WTC11 (cell line): ENCODE results near the gene CD209. TPM values are rescaled to one million over a fixed set of nuclear protein-coding genes. Genes with fewer than 3 reads are reported as not detected.

Source experiments
- ATAC-seq: fragments of 200-7000 bp; cut with Tn5 transposase; 2 replicates; pipeline ENCODE4 v1.10.0; 2021; ENCODE audit warnings: mild to moderate bottlenecking, moderate library complexity
- Bru-seq: library from RNA; stranded (reverse); fragments of 400-500 nt; gene quantifications from one replicate; lab custom pipeline; 2021; lab: Mats Ljungman, UMichigan
- CTCF ChIA-PET: fragments of 300-600 bp; sonication (Branson Sonifier 250); formaldehyde crosslinking; loops from one replicate; lab custom pipeline; 2021; ENCODE audit warnings: antibody characterized with exemption; lab: Charles Lee
- POLR2A ChIA-PET: fragments of 350-600 bp; sonication (Branson Sonifier 250); formaldehyde crosslinking; loops from one replicate; lab custom pipeline; 2021; ENCODE audit warnings: antibody characterized with exemption; lab: Charles Lee
- DNase-seq: peaks from one replicate; pipeline ENCODE4 v3.0.0; 2021; ENCODE audit warnings: low spot score
- H3K27ac Mint-ChIP-seq: 2 replicates; pipeline ENCODE4 v1.8.0; 2021; ENCODE audit warnings: mixed read lengths
- H3K27me3 Mint-ChIP-seq: 2 replicates; pipeline ENCODE4 v1.8.0; 2021; ENCODE audit warnings: low read depth, mild to moderate bottlenecking, moderate library complexity, mixed read lengths
- H3K36me3 Mint-ChIP-seq: 2 replicates; pipeline ENCODE4 v1.8.0; 2021; ENCODE audit warnings: mixed read lengths
- H3K4me1 Mint-ChIP-seq: 2 replicates; pipeline ENCODE4 v1.8.0; 2022; ENCODE audit warnings: mixed read lengths
- H3K4me3 Mint-ChIP-seq: 2 replicates; pipeline ENCODE4 v1.8.0; 2021; ENCODE audit warnings: mild to moderate bottlenecking, moderate library complexity, mixed read lengths
- H3K9me3 Mint-ChIP-seq: 2 replicates; pipeline ENCODE4 v1.8.0; 2021; ENCODE audit warnings: mixed read lengths
- CREB1 ChIP-seq: sonication (generic); formaldehyde crosslinking; IDR thresholded peaks from 2 replicates; pipeline ENCODE4 v1.8.0; 2023; ENCODE audit warnings: mild to moderate bottlenecking, missing genetic modification reagents
- E2F1 ChIP-seq: sonication (generic); formaldehyde crosslinking; IDR thresholded peaks from 2 replicates; pipeline ENCODE4 v1.8.0; 2022; ENCODE audit warnings: mild to moderate bottlenecking, missing genetic modification reagents
- ELF4 ChIP-seq: sonication (generic); formaldehyde crosslinking; IDR thresholded peaks from 2 replicates; pipeline ENCODE4 v1.8.1; 2022; ENCODE audit warnings: low read depth, mild to moderate bottlenecking, moderate library complexity, missing genetic modification reagents
- EMX1 ChIP-seq: fragments of 250-450 bp; sonication (Bioruptor Pico); IDR thresholded peaks from 2 replicates; pipeline ENCODE4 v1.8.0; 2021; ENCODE audit warnings: mild to moderate bottlenecking
- ERG ChIP-seq: fragments of 250-450 bp; sonication (Bioruptor Pico); IDR thresholded peaks from 2 replicates; pipeline ENCODE4 v1.8.0; 2021; ENCODE audit warnings: mild to moderate bottlenecking
- FOXK1 ChIP-seq: sonication (generic); formaldehyde crosslinking; IDR thresholded peaks from 2 replicates; pipeline ENCODE4 v1.8.0; 2022; ENCODE audit warnings: mild to moderate bottlenecking, moderate library complexity, missing genetic modification reagents
- FOXP4 ChIP-seq: sonication (generic); formaldehyde crosslinking; IDR thresholded peaks from 2 replicates; pipeline ENCODE4 v1.8.0; 2022; ENCODE audit warnings: mild to moderate bottlenecking, missing genetic modification reagents
- GRHL2 ChIP-seq: fragments of 250-450 bp; sonication (Bioruptor Pico); IDR thresholded peaks from 2 replicates; pipeline ENCODE4 v1.8.0; 2022; ENCODE audit warnings: mild to moderate bottlenecking, moderate library complexity; ENCODE audit not compliant: insufficient replicate concordance, severe bottlenecking
- HMGXB4 ChIP-seq: sonication (generic); formaldehyde crosslinking; IDR thresholded peaks from 2 replicates; pipeline ENCODE4 v1.8.1; 2023; ENCODE audit warnings: mild to moderate bottlenecking, moderate library complexity, missing genetic modification reagents
- IRF2 ChIP-seq: sonication (generic); formaldehyde crosslinking; IDR thresholded peaks from 2 replicates; pipeline ENCODE4 v1.8.0; 2022; ENCODE audit warnings: low read depth, missing genetic modification reagents, borderline replicate concordance
- MXD4 ChIP-seq: fragments of 250-450 bp; sonication (Bioruptor Pico); IDR thresholded peaks from 2 replicates; pipeline ENCODE4 v1.8.0; 2021; ENCODE audit warnings: mild to moderate bottlenecking, moderate library complexity, borderline replicate concordance
- NR1H2 ChIP-seq: sonication (generic); formaldehyde crosslinking; IDR thresholded peaks from 2 replicates; pipeline ENCODE4 v1.9.0; 2021; ENCODE audit warnings: mild to moderate bottlenecking, moderate library complexity, missing genetic modification reagents
- PRDM15 ChIP-seq: sonication (generic); formaldehyde crosslinking; IDR thresholded peaks from 2 replicates; pipeline ENCODE4 v1.8.0; 2022; ENCODE audit warnings: missing genetic modification reagents
- SOX15 ChIP-seq: fragments of 250-450 bp; sonication (Bioruptor Pico); IDR thresholded peaks from 2 replicates; pipeline ENCODE4 v1.9.0; 2021; ENCODE audit warnings: mild to moderate bottlenecking
- TEAD1 ChIP-seq: sonication (generic); formaldehyde crosslinking; IDR thresholded peaks from 2 replicates; pipeline ENCODE4 v1.8.0; 2022; ENCODE audit warnings: mild to moderate bottlenecking, missing genetic modification reagents
- TEAD4 ChIP-seq: sonication (generic); formaldehyde crosslinking; IDR thresholded peaks from 2 replicates; pipeline ENCODE4 v1.8.0; 2022; ENCODE audit warnings: mild to moderate bottlenecking, missing genetic modification reagents
- ZNF532 ChIP-seq: fragments of 250-450 bp; sonication (Bioruptor Pico); IDR thresholded peaks from 2 replicates; pipeline ENCODE4 v1.9.0; 2021; ENCODE audit warnings: mild to moderate bottlenecking, borderline replicate concordance
- ZNF671 ChIP-seq: fragments of 250-450 bp; sonication (Bioruptor Pico); IDR thresholded peaks from 2 replicates; pipeline ENCODE4 v1.8.0; 2021; ENCODE audit warnings: mild to moderate bottlenecking
- long read RNA-seq, 3 experiments: library from RNA in 1 of 3; library from capped mRNA in 1 of 3; library from polyadenylated mRNA in 1 of 3; unstranded in 2 of 3; stranded (forward) in 1 of 3; transcript quantifications; one replicate each; pipeline ENCODE4 v2.0.0, GENCODE V29; 2021
- total RNA-seq: library from RNA; stranded (reverse); gene quantifications from 3 replicates; pipeline ENCODE4 v1.2.3, GENCODE V29; 2021

CD209 gene
- total RNA-seq (0.09 to 0.44 TPM in 2 of 3 replicates, not detected in the other), Bru-seq, nascent RNA (percentile 9 among the genes with signal in this experiment)
- long read RNA-seq, experiment 1, result 0 reads
- long read RNA-seq, experiment 2, result 0 reads
- long read RNA-seq, experiment 3, result 0 reads

- H3K27ac Mint-ChIP-seq, result peak within 1 kb of the TSS; percentile 79
- peaks cover 20% of the 10 kb centered on the region for H3K9me3 Mint-ChIP-seq
- DNase-seq (no peak), ATAC-seq (no peak)
- H3K36me3 Mint-ChIP-seq, result peaks cover 6% of the 10 kb centered on the region
- H3K27me3 Mint-ChIP-seq, result peaks cover 4% of the 10 kb centered on the region; the same call in 1 of the 2 replicates
- TF ChIP-seq TEAD4 (CRISPR knock-in tag) (no peak), IRF2 (CRISPR knock-in tag) (no peak), FOXK1 (CRISPR knock-in tag) (no peak), MXD4 (CRISPR knock-in tag) (no peak), ELF4 (CRISPR knock-in tag) (no peak), TEAD1 (CRISPR knock-in tag) (no peak), SOX15 (CRISPR knock-in tag) (no peak), FOXP4 (CRISPR knock-in tag) (no peak), EMX1 (CRISPR knock-in tag) (no peak), ZNF671 (no peak), GRHL2 (CRISPR knock-in tag) (no peak), CREB1 (CRISPR knock-in tag) (no peak), ZNF532 (CRISPR knock-in tag) (no peak), E2F1 (no peak)
- CTCF ChIA-PET, result interaction anchor here (1.4 to 1.7 kb wide), 2 partner anchors 52 to 66 kb away, joined by 5 to 7 read pairs; partner anchors contain the start of gene TRAPPC5
- peaks cover 20% of the 10 kb centered on the region for H3K4me1 Mint-ChIP-seq
- no peak within 1 kb of the TSS for H3K4me3 Mint-ChIP-seq
- POLR2A ChIA-PET, result interaction anchor here (0.5 kb wide), 1 partner anchor 199 kb away, joined by 3 read pairs; no protein-coding TSS in a partner anchor
These were observed at the start of gene CD209 for GRCh38 chr19:7746903-7747884. Gene CD209 (minus strand): TSS chr19:7747534. CDS start chr19:7747511, 23 bp downstream.

GRCh38 chr19:7795555-7796161 is 48.3 kb upstream of the CD209 start:
- H3K9me3 Mint-ChIP-seq, result peaks cover 14% of the 10 kb centered on the region
- H3K4me1 Mint-ChIP-seq, result peaks cover 25% of the 10 kb centered on the region
- H3K4me3 Mint-ChIP-seq, result no peak overlapping the region
- ATAC-seq, result no peak
- ChIA-PET POLR2A (interaction anchor here (1.2 kb wide), 1 partner anchor 17 kb away, joined by 3 read pairs; no protein-coding TSS in a partner anchor), CTCF (interaction anchor here (1.2 kb wide), 1 partner anchor 115 kb away, joined by 3 read pairs; the partner anchor contains the start of gene TRAPPC5)
- H3K36me3 Mint-ChIP-seq, result peaks cover 5% of the 10 kb centered on the region; the same call in 1 of the 2 replicates
- peaks cover 18% of the 10 kb centered on the region for H3K27me3 Mint-ChIP-seq
- no peak for DNase-seq
- no peak overlapping the region for H3K27ac Mint-ChIP-seq
- TF ChIP-seq ERG (CRISPR knock-in tag) (no peak), NR1H2 (CRISPR knock-in tag) (no peak), PRDM15 (no peak), HMGXB4 (CRISPR knock-in tag) (no peak)
